Measurements from ENCODE around the gene ZDHHC8.

GRCh38 chr22:20157430-20158183 lies 26.0 kb downstream of the ZDHHC8 start:
- TF ChIP-seq CTCF (IDR thresholded peaks at IDR 0.05) (no peak), POLR2A (IDR thresholded peaks at IDR 0.05) (no peak)
